Measurements from ENCODE around the gene PLK2.

The PLK2 gene

GRCh38 chr5:58451732-58452565, 7.9 kb downstream of the PLK2 start:
- no peak overlapping the region for H2BK5ac ChIP-seq (ENCODE audit: low read length)
- H3K27me3 ChIP-seq (ENCODE audit: insufficient read depth, low read length, poor library complexity) = no peaks in the 10 kb centered on the region
- no peak overlapping the region for H3K56ac ChIP-seq (ENCODE audit: low read length)
- no peak overlapping the region for H2BK120ac ChIP-seq (ENCODE audit: low read depth, low read length)
- H2AK5ac ChIP-seq (ENCODE audit: low read length) = no peak overlapping the region
- H3K79me1 ChIP-seq (ENCODE audit: low read length) = no peaks in the 10 kb centered on the region
- no peak overlapping the region for H2BK15ac ChIP-seq (replicated peaks; ENCODE audit: low read depth)
- no peak overlapping the region for H3K9ac ChIP-seq (ENCODE audit: low read length)
- DNase-seq = no peak
- H3K4me3 ChIP-seq (ENCODE audit: low read length) = no peak overlapping the region
- no peak overlapping the region for H3K4me2 ChIP-seq (ENCODE audit: low read length)
- peaks cover 5% of the 10 kb centered on the region for H3K36me3 ChIP-seq (ENCODE audit: control insufficient read depth, insufficient read depth, low read length)
- no peak overlapping the region for H4K8ac ChIP-seq (ENCODE audit: low read depth, low read length)
- H3K79me2 ChIP-seq (ENCODE audit: control insufficient read depth, insufficient read depth, low read length) = no peaks in the 10 kb centered on the region
- no peak overlapping the region for H3K4ac ChIP-seq (ENCODE audit: low read depth, low read length)
- 100% methylated on average over 1 of the region's 8 CpGs for WGBS (ENCODE audit: extremely low coverage, insufficient coverage, low lambda C conversion rate)
- no peak overlapping the region for H4K5ac ChIP-seq (ENCODE audit: low read length)
- no peak overlapping the region for H3K18ac ChIP-seq (ENCODE audit: low read length)
- no peak overlapping the region for H3K23ac ChIP-seq (ENCODE audit: low read length)
- H3K4me1 ChIP-seq (ENCODE audit: control insufficient read depth, low read depth, low read length) = no peaks in the 10 kb centered on the region
- no peak overlapping the region for H3K27ac ChIP-seq (ENCODE audit: low read depth, low read length)

DNA sequence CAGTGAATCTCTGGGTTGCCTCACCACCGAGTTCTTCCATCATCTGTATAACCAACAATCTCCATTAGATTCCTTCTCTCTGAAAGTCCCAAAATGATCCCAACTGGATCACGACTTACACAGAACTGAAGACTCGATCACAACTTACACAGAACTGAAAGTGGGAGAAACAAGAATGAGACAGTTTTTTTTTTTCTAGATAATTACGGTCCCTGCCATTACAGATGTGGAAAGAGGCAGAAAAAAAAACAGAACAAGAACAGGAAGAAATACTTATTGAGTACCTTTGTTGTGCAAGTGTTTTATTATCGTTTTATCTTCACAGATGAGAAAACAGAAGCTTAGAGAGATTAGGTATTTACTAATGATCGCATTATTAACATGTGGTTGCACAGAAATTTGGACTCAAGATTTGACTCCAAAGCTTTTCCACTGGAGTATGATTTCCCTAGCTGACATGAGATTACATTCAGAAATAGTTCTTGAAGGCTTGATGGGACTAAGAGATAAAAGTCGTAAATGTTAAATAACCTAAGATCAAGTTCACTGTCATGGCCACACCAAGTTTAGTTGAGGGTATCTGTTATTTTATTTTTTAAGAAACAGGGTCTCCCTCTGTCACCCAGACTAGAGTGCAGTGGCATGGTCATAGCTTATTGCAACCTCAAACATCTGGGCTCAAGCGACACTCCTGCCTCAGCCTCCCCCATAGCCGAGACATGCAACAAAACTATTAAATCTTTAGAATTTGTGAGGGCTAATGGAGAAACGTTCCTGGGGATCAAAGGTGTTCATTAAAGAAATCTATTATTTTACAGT, 8.9 kb downstream of the PLK2 start:
- Histone ChIP-seq H2BK15ac (replicated peaks; ENCODE audit: low read depth) (no peak overlapping the region), H4K5ac (ENCODE audit: low read length) (no peak overlapping the region), H3K23ac (ENCODE audit: low read length) (no peak overlapping the region), H3K4ac (ENCODE audit: low read depth, low read length) (no peak overlapping the region), H3K18ac (ENCODE audit: low read length) (no peak overlapping the region), H3K79me2 (ENCODE audit: control insufficient read depth, insufficient read depth, low read length) (no peaks in the 10 kb centered on the region), H3K56ac (ENCODE audit: low read length) (no peak overlapping the region), H3K79me1 (ENCODE audit: low read length) (no peaks in the 10 kb centered on the region), H3K4me3 (ENCODE audit: low read length) (no peak overlapping the region), H2BK120ac (ENCODE audit: low read depth, low read length) (no peak overlapping the region), H3K9ac (ENCODE audit: low read length) (no peak overlapping the region), H2AK5ac (ENCODE audit: low read length) (no peak overlapping the region), H3K27ac (ENCODE audit: low read depth, low read length) (no peak overlapping the region), H4K8ac (ENCODE audit: low read depth, low read length) (no peak overlapping the region), H3K4me2 (ENCODE audit: low read length) (no peak overlapping the region), H2BK5ac (ENCODE audit: low read length) (no peak overlapping the region), H3K4me1 (ENCODE audit: control insufficient read depth, low read depth, low read length) (no peaks in the 10 kb centered on the region), H3K27me3 (ENCODE audit: insufficient read depth, low read length, poor library complexity) (no peaks in the 10 kb centered on the region), H3K36me3 (ENCODE audit: control insufficient read depth, insufficient read depth, low read length) (peaks cover 5% of the 10 kb centered on the region)
- DNase-seq = no peak
- WGBS (ENCODE audit: extremely low coverage, insufficient coverage, low lambda C conversion rate) = no CpG with 5 or more reads among the region's 10 CpGs

DNA sequence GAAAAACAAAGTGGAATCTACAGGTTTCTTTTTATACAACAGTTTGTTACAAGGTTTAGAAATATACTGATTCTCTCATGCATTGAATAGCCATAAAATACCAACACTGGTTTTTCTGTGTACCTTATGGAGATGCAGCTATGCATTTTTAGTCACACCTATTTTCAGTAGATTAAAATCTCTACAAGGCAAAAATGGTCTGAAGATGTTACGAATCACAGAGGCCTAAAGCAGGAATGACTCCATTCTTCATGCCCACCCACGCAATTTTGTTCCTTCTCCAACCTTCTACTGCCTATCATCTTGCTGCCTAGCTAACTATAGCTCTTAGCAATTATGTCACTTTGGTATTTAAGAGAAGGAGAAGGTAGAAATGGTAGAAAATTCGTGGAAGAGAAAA, 9.9 kb downstream of the PLK2 start:
- no peak overlapping the region for H3K4me3 ChIP-seq (ENCODE audit: low read length)
- no peak overlapping the region for H4K5ac ChIP-seq (ENCODE audit: low read length)
- no peak overlapping the region for H2AK5ac ChIP-seq (ENCODE audit: low read length)
- no peak for DNase-seq
- no peaks in the 10 kb centered on the region for H3K4me1 ChIP-seq (ENCODE audit: control insufficient read depth, low read depth, low read length)
- H3K56ac ChIP-seq (ENCODE audit: low read length) = no peak overlapping the region
- no peak overlapping the region for H3K23ac ChIP-seq (ENCODE audit: low read length)
- H3K27ac ChIP-seq (ENCODE audit: low read depth, low read length) = no peak overlapping the region
- no peaks in the 10 kb centered on the region for H3K27me3 ChIP-seq (ENCODE audit: insufficient read depth, low read length, poor library complexity)
- WGBS (ENCODE audit: extremely low coverage, insufficient coverage, low lambda C conversion rate) = no CpG with 5 or more reads among the region's 3 CpGs
- no peak overlapping the region for H3K4ac ChIP-seq (ENCODE audit: low read depth, low read length)
- H3K9ac ChIP-seq (ENCODE audit: low read length) = no peak overlapping the region
- peaks cover 3% of the 10 kb centered on the region for H3K36me3 ChIP-seq (ENCODE audit: control insufficient read depth, insufficient read depth, low read length)
- no peak overlapping the region for H4K8ac ChIP-seq (ENCODE audit: low read depth, low read length)
- no peak overlapping the region for H3K18ac ChIP-seq (ENCODE audit: low read length)
- no peak overlapping the region for H2BK15ac ChIP-seq (replicated peaks; ENCODE audit: low read depth)
- H3K4me2 ChIP-seq (ENCODE audit: low read length) = no peak overlapping the region
- H2BK5ac ChIP-seq (ENCODE audit: low read length) = no peak overlapping the region
- no peaks in the 10 kb centered on the region for H3K79me2 ChIP-seq (ENCODE audit: control insufficient read depth, insufficient read depth, low read length)
- H2BK120ac ChIP-seq (ENCODE audit: low read depth, low read length) = no peak overlapping the region
- H3K79me1 ChIP-seq (ENCODE audit: low read length) = no peaks in the 10 kb centered on the region

DNA sequence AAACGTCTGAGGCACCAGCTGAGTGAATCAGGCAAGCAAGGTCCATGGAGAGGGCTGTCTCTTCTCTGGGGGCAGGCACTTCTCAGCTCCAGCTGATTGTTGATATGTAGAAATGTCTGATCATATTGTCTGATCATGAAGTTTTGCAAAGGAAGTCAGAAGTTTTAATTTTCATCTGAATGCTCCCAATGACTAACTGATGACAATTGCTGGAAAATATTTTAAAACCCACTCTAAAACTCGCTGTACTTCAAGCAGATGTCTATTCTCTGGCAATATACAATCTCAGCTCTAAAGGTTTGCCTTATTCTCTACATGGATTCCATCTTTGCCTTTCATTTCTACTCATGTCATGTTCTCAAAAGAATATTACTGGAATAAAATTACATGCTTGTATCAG, 12.7 kb downstream of the PLK2 start:
- Histone ChIP-seq H3K4me3 (ENCODE audit: low read length) (no peak overlapping the region), H3K27me3 (ENCODE audit: insufficient read depth, low read length, poor library complexity) (no peaks in the 10 kb centered on the region), H3K4ac (ENCODE audit: low read depth, low read length) (no peak overlapping the region), H3K79me2 (ENCODE audit: control insufficient read depth, insufficient read depth, low read length) (no peaks in the 10 kb centered on the region), H4K5ac (ENCODE audit: low read length) (no peak overlapping the region), H2BK120ac (ENCODE audit: low read depth, low read length) (no peak overlapping the region), H3K79me1 (ENCODE audit: low read length) (no peaks in the 10 kb centered on the region), H4K8ac (ENCODE audit: low read depth, low read length) (no peak overlapping the region), H3K23ac (ENCODE audit: low read length) (no peak overlapping the region), H2BK15ac (replicated peaks; ENCODE audit: low read depth) (no peak overlapping the region), H2AK5ac (ENCODE audit: low read length) (no peak overlapping the region), H3K4me2 (ENCODE audit: low read length) (no peak overlapping the region), H3K18ac (ENCODE audit: low read length) (no peak overlapping the region), H2BK5ac (ENCODE audit: low read length) (no peak overlapping the region), H3K9ac (ENCODE audit: low read length) (no peak overlapping the region), H3K56ac (ENCODE audit: low read length) (no peak overlapping the region), H3K4me1 (ENCODE audit: control insufficient read depth, low read depth, low read length) (no peaks in the 10 kb centered on the region), H3K27ac (ENCODE audit: low read depth, low read length) (no peak overlapping the region), H3K36me3 (ENCODE audit: control insufficient read depth, insufficient read depth, low read length) (no peaks in the 10 kb centered on the region)
- WGBS (ENCODE audit: extremely low coverage, insufficient coverage, low lambda C conversion rate) = no CpG with 5 or more reads among the region's 2 CpGs
- no peak for DNase-seq

DNA sequence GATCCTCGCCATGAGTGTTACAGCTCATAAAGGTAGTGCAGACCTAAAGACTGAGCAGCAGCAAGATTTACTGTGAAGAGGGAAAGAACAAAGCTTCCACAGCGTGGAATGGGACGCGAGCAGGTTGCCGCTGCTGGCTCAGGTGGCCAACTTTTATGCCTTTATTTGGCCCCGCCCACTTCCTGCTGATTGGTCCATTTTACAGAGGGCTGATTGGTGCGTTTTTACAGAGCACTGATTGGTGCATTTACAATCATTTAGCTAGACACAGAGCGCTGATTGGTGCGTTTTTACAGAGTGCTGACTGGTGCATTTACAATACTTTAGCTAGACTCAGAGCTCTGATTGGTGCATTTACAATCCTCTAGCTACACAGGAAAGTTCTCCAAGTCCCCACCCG, 13.9 kb downstream of the PLK2 start:
- H3K36me3 ChIP-seq (ENCODE audit: control insufficient read depth, insufficient read depth, low read length) = no peaks in the 10 kb centered on the region
- no peak overlapping the region for H2BK5ac ChIP-seq (ENCODE audit: low read length)
- no peak overlapping the region for H2AK5ac ChIP-seq (ENCODE audit: low read length)
- H4K5ac ChIP-seq (ENCODE audit: low read length) = no peak overlapping the region
- no peaks in the 10 kb centered on the region for H3K4me1 ChIP-seq (ENCODE audit: control insufficient read depth, low read depth, low read length)
- no peak overlapping the region for H4K8ac ChIP-seq (ENCODE audit: low read depth, low read length)
- no peaks in the 10 kb centered on the region for H3K27me3 ChIP-seq (ENCODE audit: insufficient read depth, low read length, poor library complexity)
- no peak overlapping the region for H3K9ac ChIP-seq (ENCODE audit: low read length)
- no peaks in the 10 kb centered on the region for H3K79me1 ChIP-seq (ENCODE audit: low read length)
- H2BK120ac ChIP-seq (ENCODE audit: low read depth, low read length) = no peak overlapping the region
- DNase-seq = no peak
- no CpG with 5 or more reads among the region's 10 CpGs for WGBS (ENCODE audit: extremely low coverage, insufficient coverage, low lambda C conversion rate)
- no peak overlapping the region for H3K18ac ChIP-seq (ENCODE audit: low read length)
- no peak overlapping the region for H3K4ac ChIP-seq (ENCODE audit: low read depth, low read length)
- H3K23ac ChIP-seq (ENCODE audit: low read length) = no peak overlapping the region
- H3K4me2 ChIP-seq (ENCODE audit: low read length) = no peak overlapping the region
- no peak overlapping the region for H3K4me3 ChIP-seq (ENCODE audit: low read length)
- no peak overlapping the region for H3K56ac ChIP-seq (ENCODE audit: low read length)
- H3K27ac ChIP-seq (ENCODE audit: low read depth, low read length) = no peak overlapping the region
- no peaks in the 10 kb centered on the region for H3K79me2 ChIP-seq (ENCODE audit: control insufficient read depth, insufficient read depth, low read length)
- H2BK15ac ChIP-seq (replicated peaks; ENCODE audit: low read depth) = no peak overlapping the region
